ENCODE measurements around the gene CADM1. TPM values are rescaled to one million over a fixed set of nuclear protein-coding genes. Genes with fewer than 3 reads are reported as not detected.
A peak's percentile ranks its signal among the peaks of the same experiment; 100 is the strongest.

CADM1 gene
- total RNA-seq, 1 experiment from 2014 or later, result 534 TPM

DNA sequence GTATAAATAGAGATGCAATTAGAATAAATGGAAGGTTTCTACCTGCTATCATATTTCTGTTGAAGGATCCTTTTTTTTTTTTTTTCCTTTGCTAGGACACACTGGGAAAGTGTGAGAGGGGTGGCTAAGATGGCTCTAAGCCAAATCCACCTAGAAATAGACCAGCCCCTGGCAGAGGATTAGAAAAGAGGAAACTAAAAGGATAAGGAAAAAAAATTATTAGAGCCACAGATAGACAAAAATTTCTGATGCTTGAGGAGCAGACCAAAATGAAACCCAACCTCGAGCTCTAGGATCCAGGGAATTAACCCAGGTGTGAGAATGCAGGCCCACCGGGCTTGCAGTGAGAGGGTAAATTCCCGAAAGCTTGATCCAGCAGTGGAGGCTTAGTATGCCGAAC is 262.3 kb downstream of the CADM1 start:
- Mint-ChIP-seq H3K4me1 (ENCODE audit: low read depth, unreplicated experiment) (peaks cover 27% of the 10 kb centered on the region), H3K27me3 (ENCODE audit: insufficient read depth, unreplicated experiment) (no peaks in the 10 kb centered on the region), H3K4me3 (ENCODE audit: unreplicated experiment) (no peak overlapping the region), H3K27ac (ENCODE audit: unreplicated experiment) (peak overlapping the region; percentile 68), H3K9me3 (ENCODE audit: unreplicated experiment) (peaks cover 6% of the 10 kb centered on the region), H3K36me3 (ENCODE audit: insufficient read depth, unreplicated experiment) (peaks cover 63% of the 10 kb centered on the region)
- peaks cover 29% of the 10 kb centered on the region for H3K4me1 ChIP-seq
- no peaks in the 10 kb centered on the region for H3K9me3 ChIP-seq
- TF ChIP-seq CTCF (IDR thresholded peaks at IDR 0.05; ENCODE audit: insufficient read depth in 1 of 2, low read depth in 1 of 2, low read length in 1 of 2, severe bottlenecking in 1 of 2, unreplicated experiment in 1 of 2), result no peak
- H3K36me3 ChIP-seq (ENCODE audit: control insufficient read depth, insufficient read depth, low read length), result no peaks in the 10 kb centered on the region
- DNase-seq, result no peak
- H3K27me3 ChIP-seq (replicated peaks; ENCODE audit: control insufficient read depth, insufficient read depth, low read length), result no peaks in the 10 kb centered on the region
- intact Hi-C loops (cut with micrococcal nuclease; ENCODE audit: unreplicated experiment), result no loop called here
- no TSS peak for BruUV-seq (replicated peaks)
- no peak overlapping the region for H3K4me3 ChIP-seq (ENCODE audit: low read depth, low read length)
- ChIA-PET CTCF (no interaction called here), POLR2A (interaction anchor here (0.7 kb wide), 1 partner anchor 39 kb away, joined by 6 read pairs; no protein-coding TSS in a partner anchor)

DNA sequence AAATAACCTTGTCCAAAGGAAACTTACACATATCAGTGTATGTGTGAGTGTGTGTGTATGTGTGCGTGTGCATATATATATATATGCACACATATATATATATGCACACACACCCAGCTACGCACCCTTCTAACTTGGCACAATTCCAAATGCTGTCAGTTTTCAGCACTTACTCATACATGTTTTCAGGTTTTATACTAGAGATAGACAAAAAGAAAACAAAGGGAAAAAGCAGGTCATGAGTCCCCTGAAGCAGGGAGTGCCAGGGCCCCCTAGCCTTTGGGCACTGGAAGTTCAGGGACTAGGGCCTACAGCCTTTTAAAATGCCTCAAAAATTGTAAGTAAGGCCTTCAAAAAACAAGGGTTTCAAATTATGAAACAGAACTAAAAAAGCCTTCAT is 265.4 kb downstream of the CADM1 start:
- intact Hi-C loops (cut with micrococcal nuclease; ENCODE audit: unreplicated experiment), result no loop called here
- Mint-ChIP-seq H3K27ac (ENCODE audit: unreplicated experiment) (no peak overlapping the region), H3K4me1 (ENCODE audit: low read depth, unreplicated experiment) (peaks cover 8% of the 10 kb centered on the region), H3K36me3 (ENCODE audit: insufficient read depth, unreplicated experiment) (peaks cover 84% of the 10 kb centered on the region), H3K27me3 (ENCODE audit: insufficient read depth, unreplicated experiment) (no peaks in the 10 kb centered on the region), H3K9me3 (ENCODE audit: unreplicated experiment) (no peaks in the 10 kb centered on the region), H3K4me3 (ENCODE audit: unreplicated experiment) (no peak overlapping the region)
- peaks cover 2% of the 10 kb centered on the region for H3K4me1 ChIP-seq
- TF ChIP-seq CTCF (IDR thresholded peaks at IDR 0.05; ENCODE audit: insufficient read depth in 1 of 2, low read depth in 1 of 2, low read length in 1 of 2, severe bottlenecking in 1 of 2, unreplicated experiment in 1 of 2), result no peak
- H3K27me3 ChIP-seq (replicated peaks; ENCODE audit: control insufficient read depth, insufficient read depth, low read length), result no peaks in the 10 kb centered on the region
- BruUV-seq (replicated peaks), result no TSS peak
- H3K4me3 ChIP-seq (ENCODE audit: low read depth, low read length), result no peak overlapping the region
- H3K36me3 ChIP-seq (ENCODE audit: control insufficient read depth, insufficient read depth, low read length), result no peaks in the 10 kb centered on the region
- CTCF ChIA-PET, result no interaction called here
- POLR2A ChIA-PET, result interaction anchor here (1.0 kb wide), 1 partner anchor 41 kb away, joined by 3 read pairs; no protein-coding TSS in a partner anchor
- no peaks in the 10 kb centered on the region for H3K9me3 ChIP-seq
- DNase-seq, result no peak

- TF ChIP-seq CTCF (IDR thresholded peaks at IDR 0.05; ENCODE audit: insufficient read depth in 1 of 2, low read depth in 1 of 2, low read length in 1 of 2, severe bottlenecking in 1 of 2, unreplicated experiment in 1 of 2), result no peak
- H3K9me3 Mint-ChIP-seq (ENCODE audit: unreplicated experiment), result no peaks in the 10 kb centered on the region
- H3K36me3 Mint-ChIP-seq (ENCODE audit: insufficient read depth, unreplicated experiment), result peaks cover 88% of the 10 kb centered on the region
- ChIA-PET CTCF (no interaction called here), POLR2A (no interaction called here)
- Histone ChIP-seq H3K4me3 (ENCODE audit: low read depth, low read length) (no peak overlapping the region), H3K9me3 (no peaks in the 10 kb centered on the region), H3K27me3 (replicated peaks; ENCODE audit: control insufficient read depth, insufficient read depth, low read length) (no peaks in the 10 kb centered on the region), H3K4me1 (no peaks in the 10 kb centered on the region), H3K36me3 (ENCODE audit: control insufficient read depth, insufficient read depth, low read length) (no peaks in the 10 kb centered on the region)
- H3K27me3 Mint-ChIP-seq (ENCODE audit: insufficient read depth, unreplicated experiment), result no peaks in the 10 kb centered on the region
- no peak overlapping the region for H3K27ac Mint-ChIP-seq (ENCODE audit: unreplicated experiment)
- no peak overlapping the region for H3K4me3 Mint-ChIP-seq (ENCODE audit: unreplicated experiment)
- H3K4me1 Mint-ChIP-seq (ENCODE audit: low read depth, unreplicated experiment), result peaks cover 8% of the 10 kb centered on the region
- intact Hi-C loops (cut with micrococcal nuclease; ENCODE audit: unreplicated experiment), result no loop called here
- no peak for DNase-seq
- BruUV-seq (replicated peaks), result no TSS peak
These were observed 266.1 kb downstream of the CADM1 start for GRCh38 chr11:115238086-115238485.

All from Caco-2 (cell line).